Medulla oblongata (tissue), 1 donor: ENCODE data around the gene BLOC1S4.
"Not testable (repeated sequence)": the region's sequence is repeated elsewhere in the genome, so short reads cannot be mapped to it uniquely, and the experiment has no call there.

ENCODE experiments used
- DNase-seq: peaks from one replicate; pipeline ENCODE4 v3.0.0-alpha.2; 2015; ENCODE audit errors: extremely low spot score

Gene BLOC1S4

DNA sequence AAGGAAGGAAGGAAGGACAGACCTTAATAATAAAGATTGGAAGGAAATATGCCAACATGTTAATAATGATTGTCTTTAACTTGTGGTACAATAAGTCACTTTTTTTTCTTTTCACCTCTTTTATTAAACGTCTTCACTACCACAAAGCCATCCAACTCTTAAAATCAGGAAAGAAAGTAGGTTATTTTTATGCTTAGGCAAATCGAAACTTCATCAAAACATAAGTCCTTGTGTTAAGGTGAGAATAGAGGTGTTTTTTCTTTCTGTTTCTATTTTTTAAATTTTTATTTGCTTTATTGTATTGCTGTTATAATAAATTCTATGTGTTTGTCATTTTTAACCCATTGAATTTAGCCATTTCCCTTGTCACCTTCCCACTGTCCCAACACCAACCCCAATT, 26.5 kb downstream of the BLOC1S4 start:
- no peak for DNase-seq

DNA sequence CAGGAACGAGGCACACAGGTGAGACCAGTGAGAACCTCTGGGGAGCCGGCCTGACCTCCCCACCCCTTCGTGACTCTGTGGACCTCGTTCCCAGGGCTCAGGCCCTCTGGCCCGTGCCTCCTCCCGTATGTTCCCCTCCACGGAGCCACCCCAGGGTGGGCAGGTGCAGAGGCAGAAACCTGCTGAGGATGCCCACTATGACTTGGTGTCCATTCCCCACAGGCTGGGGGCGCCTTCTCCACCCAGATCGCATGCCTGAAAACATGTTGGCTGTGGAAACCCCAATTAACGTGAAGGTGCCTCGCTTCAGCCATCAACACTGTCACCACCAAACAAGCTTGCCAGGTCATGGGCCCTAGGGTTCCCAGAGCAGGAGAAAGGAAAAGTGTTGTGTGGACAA, 27.0 kb downstream of the BLOC1S4 start:
- DNase-seq = no peak

DNA sequence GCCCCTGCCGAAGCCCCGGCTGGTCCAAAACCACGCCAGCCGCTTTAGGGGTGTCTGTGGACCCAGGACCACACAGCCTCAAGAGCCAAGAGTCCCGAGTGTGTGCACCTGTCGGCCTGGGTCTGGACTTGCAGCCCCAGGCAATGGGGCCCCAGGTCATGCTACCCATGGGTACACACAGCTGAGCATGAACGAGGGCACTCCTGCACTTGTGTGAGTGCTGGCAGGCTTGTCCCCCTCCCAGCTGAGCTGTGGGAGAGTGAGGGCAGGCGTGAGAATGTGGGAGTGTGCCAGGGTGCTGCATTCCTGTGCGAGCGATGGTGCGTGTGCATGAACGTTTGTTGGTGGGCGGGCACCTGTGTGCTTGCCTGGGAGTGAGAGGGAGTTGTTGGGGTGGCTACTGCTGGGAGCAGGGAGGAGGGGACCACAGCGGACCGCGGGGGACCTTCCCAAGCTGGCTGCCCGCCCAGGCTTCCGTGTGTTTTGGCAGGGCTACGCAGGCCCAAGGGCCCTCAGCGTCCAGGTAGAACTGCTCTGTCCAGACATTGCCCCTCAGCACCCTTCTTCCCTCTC, 30.8 kb downstream of the BLOC1S4 start:
- no peak for DNase-seq

DNA sequence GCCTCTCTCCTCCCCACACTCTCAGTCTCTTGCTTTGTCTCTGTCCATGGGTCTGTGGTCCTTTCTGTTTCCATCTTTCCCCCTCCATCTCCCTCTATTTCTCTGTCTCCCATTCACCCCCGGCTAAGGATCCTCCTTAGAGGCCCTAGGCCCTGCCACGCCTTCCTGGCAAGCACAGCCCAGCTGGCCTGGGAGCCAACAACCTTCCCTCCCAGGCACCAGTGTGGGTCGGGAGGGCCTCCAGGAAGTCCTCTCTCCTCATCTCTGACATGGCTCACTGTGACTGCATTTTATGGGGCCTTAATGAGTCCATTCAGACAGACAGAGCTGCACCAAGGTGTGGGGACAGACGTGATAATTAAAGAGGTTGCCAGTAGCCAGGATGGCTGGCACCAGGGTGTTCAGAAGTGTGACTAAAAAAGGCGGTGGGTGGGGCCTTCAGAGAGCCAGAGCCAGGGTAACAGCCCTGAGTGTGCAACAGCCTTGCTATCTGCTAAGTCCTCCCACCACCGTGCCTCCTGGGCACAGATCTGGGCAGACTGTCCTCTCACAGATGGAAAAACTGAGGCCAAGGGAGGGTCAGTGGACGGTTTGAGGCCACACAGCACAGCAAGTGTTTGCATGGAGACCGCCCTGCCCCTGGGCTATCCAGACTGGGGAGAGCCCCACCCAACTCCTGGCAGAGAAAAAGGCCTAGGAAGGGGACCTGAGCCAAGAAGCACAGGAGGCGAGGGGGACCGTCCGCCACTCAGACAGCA, 31.5 kb downstream of the BLOC1S4 start:
- DNase-seq = no peak

DNA sequence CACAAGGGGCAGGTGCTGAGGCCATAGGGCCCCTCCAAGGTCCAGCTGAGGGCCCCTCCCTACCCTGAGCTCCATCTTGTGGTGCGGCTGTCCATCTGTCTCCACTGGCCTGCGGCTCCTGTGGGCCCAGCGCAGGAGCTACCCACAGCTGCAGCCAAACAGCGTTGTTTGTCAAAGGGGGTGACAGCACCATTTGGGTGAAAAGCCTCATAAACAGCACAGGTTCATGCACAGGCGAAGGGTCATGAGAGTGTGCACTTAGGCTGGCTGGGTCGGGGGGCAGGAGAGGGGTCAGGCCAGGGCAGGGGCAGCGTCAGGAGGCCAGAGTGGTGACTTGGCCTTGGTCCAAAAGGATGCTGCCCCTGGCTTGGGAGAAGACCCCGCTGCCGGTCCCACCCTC, 32.3 kb downstream of the BLOC1S4 start:
- DNase-seq = no peak

DNA sequence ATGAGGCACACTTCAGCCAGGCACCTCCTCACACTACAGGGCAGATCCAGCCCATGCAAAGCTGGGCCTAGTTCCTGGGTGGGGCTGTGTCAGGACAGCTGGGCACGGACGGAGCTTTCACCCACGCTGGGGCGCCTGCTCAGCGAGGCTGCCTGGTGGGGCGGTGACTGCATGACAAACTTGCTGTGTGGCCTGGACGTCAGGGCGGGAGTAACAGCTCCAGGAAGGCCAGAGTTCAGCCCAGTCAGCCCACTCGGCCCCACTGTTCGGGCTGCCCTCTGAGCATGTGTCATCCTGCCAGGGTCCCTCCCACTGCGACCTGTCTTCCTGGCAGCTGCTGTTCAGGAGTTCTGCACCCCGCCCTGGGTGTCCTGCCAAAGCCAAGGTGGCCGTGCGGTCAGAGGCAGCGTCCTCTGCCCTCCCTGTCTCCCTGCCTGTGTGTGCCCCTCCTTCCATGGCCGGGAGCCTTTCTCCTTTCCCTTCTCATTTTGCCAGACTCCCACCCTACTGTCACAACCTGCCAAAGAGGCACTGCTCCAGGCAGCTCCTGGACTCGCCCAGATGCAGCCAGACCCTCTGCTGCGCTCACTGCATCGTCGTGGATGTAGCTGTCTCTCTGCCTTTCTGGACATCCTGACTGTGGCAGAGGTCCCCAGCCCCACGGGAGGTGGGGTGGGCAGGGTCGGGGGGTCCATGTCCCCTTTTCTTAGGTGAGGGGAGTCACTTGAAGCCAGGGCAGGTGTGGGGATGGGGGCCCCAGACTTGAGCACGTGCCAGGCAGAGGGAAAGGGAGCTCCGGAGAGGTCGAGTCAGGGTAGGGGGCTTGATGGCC, 33.6 kb downstream of the BLOC1S4 start:
- no peak for DNase-seq

DNA sequence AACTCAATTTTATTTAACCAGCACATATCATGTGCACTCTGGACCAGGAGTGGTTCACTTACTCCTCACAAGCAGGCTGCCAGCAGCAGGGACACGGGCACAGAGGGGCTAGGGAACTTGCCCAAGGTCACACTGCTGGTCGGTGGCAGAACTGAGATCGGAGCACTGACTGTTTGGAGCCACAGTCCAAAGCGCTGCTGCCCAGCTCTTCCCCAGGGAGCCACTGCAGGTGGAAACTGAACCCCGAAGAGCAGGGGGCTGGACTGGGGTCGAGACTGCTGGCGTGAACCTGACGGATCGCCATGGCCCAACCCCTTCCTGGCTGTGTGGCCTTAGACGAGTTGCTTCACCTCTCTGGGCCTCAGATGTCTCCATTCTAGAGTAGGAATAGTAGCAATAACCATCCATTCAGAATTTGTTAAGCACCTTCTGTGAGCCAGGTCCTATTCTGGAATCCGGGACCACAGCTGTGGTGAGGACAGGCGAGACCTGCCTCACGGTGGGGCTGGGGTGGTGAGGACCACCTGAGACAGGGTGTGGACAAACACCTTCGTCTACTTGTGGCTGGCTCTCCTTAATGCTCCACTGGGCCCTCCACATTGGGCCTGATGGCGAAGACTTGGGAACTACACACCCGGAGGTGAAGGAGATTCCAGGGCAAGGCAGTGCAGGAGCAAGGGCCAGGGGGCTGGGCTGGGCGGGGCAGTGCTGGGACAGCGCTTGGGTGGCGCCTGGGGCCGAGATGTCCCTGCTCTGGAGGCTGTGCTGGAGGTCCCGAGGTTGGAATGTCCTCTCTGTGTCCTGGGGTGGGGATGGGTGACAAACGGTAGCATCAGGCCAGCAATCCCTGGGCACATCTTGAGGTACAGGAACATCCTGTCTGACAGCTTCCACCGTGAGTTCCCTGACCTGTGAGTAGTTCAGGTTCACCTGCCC, 34.6 kb downstream of the BLOC1S4 start:
- DNase-seq = no peak

DNA sequence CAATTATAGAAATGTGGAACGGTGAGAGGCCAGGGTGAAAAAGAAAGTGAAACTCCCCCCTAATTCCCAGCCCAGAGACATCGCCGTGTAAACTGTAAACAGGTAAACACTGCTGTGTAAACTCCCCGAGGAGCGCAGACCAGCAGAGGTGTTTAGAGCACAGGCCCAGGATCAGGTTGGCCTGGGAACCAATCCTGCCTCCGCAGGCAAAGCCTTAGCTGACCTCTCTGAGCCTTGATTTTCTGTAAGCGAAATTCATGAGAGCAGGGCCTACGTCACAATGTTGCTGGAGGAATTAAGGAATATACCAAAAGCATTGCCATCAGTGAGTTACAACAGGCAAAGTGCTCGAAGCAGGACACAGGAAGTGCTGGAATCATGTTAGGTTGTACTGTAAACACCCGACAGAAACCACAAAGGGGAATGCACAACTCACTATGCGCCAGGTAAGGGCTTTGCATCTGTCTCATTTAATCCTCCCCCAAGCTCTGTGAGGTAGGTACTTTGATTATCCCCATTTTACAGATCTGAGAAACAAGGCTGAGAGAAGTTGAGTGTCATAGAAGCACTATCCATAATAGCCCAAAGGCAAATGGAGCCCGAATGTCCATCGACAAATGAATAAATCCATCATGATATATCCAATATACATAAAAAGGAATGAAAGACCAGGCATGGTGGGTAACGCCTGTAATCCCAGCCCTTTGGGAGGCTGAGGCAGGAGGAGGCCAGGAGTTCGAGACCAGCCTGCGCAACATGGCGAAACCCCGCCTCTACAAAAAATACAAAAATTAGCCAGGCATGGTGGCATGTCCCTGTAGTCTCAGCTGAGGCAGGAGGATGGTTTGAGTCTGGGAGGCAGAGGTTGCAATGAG, 35.9 kb downstream of the BLOC1S4 start:
- no peak for DNase-seq

DNA sequence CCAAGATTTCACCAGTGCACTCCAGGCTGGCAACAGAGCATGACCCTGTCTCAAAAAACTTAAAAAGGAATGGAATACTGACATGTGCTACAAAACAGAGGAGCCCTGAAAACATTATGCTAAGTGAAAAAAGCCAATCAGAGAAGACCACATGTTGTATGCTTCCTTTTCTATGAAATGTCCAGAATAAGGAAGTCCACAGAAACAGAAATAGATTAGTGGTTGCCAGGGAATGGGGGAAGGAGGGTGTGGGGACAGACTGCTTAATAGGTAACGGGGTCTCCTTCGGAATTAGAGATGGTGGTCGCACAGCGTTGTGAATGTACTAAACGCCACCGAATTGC, 36.5 kb downstream of the BLOC1S4 start:
- DNase-seq = peak; percentile 54

DNA sequence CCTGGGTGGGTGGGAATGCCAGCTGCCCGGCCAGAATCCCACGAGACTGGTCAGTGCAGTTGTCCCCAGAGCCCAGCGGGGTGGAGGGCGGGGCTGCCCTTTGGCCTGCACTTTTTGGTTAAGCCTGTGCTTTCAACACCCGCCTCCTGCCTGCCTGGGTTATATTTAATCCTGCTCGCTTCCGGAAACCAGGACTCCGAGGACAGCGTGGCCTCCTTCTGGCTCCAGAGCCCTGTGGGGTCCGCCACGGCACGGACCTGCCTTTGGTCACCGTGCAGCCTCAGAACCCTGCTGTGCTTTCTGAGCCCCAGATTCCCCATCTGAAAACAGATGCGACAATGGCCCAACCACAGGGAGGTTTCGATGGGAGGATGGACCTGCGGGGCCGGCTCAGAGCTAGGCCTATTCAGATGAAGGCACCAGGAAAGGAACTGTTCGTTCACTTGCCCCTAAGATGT, 37.2 kb downstream of the BLOC1S4 start:
- DNase-seq = peak; percentile 52

DNA sequence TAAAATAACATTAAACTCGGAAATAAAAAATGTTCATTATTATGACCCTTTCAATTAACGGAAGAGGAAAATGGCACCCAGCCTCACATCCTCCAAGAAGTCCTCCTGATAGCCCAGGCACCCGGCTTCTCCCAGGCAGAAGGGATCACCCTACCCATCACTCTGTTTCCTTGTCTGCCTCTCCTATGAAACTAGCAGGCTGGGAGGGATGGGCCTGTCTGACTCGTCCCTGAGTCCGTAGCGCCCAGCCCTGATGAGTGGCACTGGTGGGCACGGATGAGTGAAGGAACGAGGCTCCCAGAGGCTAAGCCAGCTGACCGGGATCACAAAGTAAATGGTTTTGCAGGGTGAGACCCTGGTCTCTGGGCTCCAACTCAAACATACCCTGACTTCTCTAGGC, 37.9 kb downstream of the BLOC1S4 start:
- no peak for DNase-seq

DNA sequence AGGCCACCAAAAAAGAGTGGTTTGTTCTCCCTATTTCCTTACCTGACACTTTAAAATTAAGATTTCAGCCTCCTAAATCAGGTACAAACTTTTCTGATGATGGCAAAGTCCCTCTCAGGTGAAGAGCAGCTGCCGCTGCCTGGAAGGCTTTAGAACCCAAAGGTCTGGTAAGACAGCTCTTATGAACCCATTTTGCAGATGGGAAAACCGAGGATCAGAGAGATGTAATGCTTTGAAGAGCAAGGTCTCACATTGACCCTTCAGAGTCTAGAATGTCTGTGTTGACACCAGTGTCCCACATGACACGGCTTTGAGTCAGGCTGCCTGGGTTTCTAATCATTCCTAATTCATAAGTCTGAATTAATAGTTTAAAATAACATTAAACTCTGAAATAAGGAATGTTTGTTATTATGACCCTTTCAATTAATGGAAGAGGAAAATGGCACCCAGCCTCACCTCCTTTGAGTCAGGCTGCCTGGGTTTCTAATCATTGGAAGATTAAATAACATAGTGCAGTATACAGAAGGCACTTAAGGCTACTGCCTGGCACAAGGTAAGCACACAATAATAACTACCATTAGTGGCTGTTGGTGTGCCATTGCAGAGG, 38.6 kb downstream of the BLOC1S4 start:
- DNase-seq = no peak

DNA sequence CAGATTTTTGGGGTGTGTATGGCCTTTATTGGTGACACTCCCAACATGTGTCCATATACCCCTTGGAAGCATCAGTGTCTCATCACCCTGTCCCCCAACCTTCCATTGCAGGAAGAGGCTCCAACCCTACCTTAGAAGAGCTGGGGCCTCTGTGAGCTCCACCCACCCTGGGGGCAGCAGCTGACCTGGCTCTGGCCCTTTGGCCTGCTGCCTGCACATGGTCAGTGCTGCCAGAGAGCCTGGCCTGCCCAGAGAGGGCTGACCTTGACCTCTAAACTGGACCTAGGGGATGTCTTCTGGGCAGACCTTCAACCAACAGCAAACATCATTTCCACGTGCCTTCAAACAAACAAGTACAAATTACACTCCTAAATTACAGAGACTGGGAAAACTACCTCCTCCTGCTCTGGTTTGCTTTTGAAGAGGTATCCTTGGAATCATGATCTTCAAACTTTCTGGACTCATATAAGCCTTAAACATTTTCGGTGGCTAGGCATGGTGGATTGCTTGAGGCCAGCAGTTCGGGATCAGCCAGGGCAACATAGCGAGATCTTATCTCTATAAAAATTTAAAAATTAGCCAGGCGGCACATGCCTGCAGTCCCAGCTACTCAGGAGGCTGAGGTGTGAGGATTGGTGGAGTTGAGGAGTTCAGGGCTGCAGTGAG, 39.2 kb downstream of the BLOC1S4 start:
- DNase-seq = no peak

DNA sequence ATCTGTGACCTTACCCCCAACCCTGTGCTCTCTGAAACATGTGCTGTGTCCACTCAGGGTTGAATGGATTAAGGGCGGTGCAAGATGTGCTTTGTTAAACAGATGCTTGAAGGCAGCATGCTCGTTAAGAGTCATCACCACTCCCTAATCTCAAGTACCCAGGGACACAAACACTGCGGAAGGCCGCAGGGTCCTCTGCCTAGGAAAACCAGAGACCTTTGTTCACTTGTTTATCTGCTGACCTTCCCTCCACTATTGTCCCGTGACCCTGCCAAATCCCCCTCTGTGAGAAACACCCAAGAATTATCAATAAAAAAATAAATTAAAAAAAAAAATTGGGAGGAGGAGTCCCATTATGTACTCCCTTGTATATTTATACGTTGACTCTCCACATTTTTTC, 40.4 kb downstream of the BLOC1S4 start:
- not testable (repeated sequence) for DNase-seq

DNA sequence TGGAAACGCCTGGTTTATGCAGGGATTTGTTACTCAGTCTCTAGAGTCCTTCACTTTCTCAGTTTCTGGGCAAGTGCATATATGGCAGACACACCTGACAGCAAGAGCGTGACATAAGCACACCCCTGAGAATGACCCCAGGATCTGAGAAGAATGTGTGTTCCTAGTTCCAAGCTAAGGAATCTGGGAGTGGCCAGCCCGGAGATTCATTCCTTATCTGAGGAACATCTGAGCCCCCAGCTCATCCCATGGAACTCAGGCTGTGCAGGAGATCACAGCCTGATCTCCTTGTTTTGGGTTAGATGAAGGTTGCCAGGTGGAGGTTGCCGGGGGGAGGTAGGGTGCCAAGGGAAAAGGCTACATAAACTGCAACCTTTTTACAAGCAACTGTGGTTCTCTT, 42.8 kb downstream of the BLOC1S4 start:
- DNase-seq = no peak

DNA sequence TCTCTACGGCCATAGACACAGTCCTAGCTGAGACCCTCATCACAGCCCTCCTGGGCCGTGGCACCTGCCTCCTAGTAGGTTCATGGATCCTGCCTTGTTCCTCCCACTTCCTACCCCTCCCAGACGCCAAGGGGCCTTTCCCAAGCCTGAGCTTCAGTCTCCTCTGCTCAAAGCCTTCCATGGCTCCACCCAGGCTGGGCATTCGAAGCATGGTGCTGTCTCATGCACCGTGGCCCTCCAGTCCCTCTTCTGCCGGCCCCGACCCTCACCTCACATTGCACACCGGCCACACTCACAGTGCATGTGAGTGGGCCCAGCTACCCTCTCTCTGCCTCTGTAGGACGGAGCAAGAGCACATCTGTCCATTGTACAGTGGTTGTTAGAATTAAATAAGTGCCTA, 44.9 kb downstream of the BLOC1S4 start:
- no peak for DNase-seq

DNA sequence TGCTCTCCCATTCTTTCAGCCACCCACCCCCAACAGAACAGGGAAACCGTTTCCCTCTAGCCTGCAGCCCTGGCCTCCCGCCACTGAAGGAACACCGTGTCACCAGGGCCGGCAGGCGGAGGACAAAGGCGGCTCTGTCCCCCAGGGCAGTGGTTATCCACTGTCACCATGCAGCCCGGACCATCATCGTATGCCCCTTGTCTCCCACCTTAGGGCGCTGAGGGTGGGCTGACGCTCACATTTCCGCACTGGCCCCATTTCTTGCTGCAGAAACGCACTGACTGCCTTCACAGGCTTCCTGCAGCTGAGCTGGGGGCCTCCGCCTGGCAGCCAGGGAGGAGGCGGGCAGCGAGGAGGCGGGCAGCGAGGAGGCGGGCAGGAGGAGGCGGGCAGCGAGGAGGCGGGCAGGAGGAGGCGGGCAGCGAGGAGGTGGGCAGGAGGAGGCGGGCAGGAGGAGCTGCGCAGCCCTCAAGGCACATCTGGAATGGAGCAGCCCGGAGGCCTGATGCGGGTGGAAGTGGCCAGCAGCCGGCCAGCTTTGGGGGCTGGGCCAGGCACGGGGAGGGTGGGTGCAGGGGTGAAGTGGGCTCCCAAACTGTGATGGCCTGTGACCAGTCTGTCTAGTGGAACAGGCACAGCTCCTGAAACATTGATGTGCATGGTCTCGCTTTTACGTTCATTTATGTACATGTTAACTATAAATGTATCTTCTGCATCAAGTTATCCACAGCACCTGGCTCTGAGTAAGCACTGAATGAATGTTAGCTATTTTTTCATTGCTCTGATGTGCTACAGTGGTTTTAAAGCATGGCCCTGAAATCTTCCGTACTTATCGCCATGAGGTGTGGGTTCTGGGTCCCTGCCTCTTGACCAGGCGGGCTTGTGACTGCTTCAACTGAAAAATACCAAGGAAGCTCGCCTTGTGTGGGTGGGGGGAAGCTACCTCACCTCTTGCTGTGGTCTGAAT, 46.0 kb downstream of the BLOC1S4 start:
- peak; percentile 80 for DNase-seq

DNA sequence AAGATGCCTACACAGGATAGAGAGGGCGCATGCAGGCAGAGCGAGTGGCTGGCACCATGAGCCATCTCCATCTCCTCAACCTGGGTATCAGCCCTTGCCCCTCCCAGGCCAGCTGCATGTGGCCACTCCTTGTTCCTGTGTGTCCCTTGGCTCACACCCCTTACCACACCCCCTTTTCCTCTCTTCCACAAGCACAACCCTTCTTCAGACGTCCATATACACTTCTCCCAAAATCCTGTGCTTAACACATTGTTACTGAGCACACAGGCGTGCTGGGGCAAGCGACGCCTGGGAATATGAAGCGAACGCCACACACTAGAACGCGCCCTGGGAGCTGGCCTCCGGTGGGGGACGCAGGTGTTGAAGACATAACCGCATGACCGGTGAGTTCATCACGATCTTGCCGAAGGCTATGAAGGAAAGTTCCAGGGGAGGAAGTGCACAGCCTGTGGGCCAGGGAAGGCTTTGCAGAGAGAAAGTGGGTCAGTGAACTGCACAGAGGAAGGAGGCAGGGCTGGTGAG, 47.4 kb downstream of the BLOC1S4 start:
- no peak for DNase-seq
